Parathyroid adenoma (tissue), 2 donors: ENCODE data around the gene CLEC16A.

Source experiments
- H2AFZ ChIP-seq: fragments of 300-600 bp; sonication (generic); one replicate; pipeline ENCODE4 v1.7.0; 2017; ENCODE audit warnings: antibody characterized with exemption, mild to moderate bottlenecking
- H3K27ac ChIP-seq: fragments of 300-600 bp; sonication (generic); one replicate; pipeline ENCODE4 v1.7.0; 2017
- H3K27me3 ChIP-seq: fragments of 300-600 bp; sonication (generic); one replicate; pipeline ENCODE4 v1.7.0; 2017; ENCODE audit warnings: low read length; ENCODE audit not compliant: control insufficient read depth, insufficient read depth
- H3K36me3 ChIP-seq: fragments of 300-600 bp; sonication (generic); one replicate; pipeline ENCODE4 v1.7.0; 2017; ENCODE audit warnings: low read length; ENCODE audit not compliant: control insufficient read depth, insufficient read depth
- H3K4me1 ChIP-seq: fragments of 300-600 bp; sonication (generic); one replicate; pipeline ENCODE4 v1.7.0; 2017; ENCODE audit warnings: control low read depth
- H3K4me2 ChIP-seq: fragments of 300-600 bp; sonication (generic); one replicate; pipeline ENCODE4 v1.7.0; 2017; ENCODE audit warnings: low read length
- H3K4me3 ChIP-seq: fragments of 300-600 bp; sonication (generic); one replicate; pipeline ENCODE4 v1.7.0; 2017; ENCODE audit warnings: low read depth, low read length
- H3K79me2 ChIP-seq: fragments of 300-600 bp; sonication (generic); one replicate; pipeline ENCODE4 v1.7.0; 2017; ENCODE audit warnings: control low read depth
- H3K9ac ChIP-seq: fragments of 300-600 bp; sonication (generic); one replicate; pipeline ENCODE4 v1.7.0; 2017; ENCODE audit warnings: mild to moderate bottlenecking
- H3K9me3 ChIP-seq: fragments of 300-600 bp; sonication (generic); one replicate; pipeline ENCODE4 v1.7.0; 2017; ENCODE audit warnings: low read length; ENCODE audit not compliant: control insufficient read depth
- CTCF ChIP-seq: fragments of 300-600 bp; sonication (generic); IDR thresholded peaks from one replicate; pipeline ENCODE4 v1.7.0; 2017; ENCODE audit warnings: antibody characterized with exemption, mild to moderate bottlenecking
- donor health status: primary hyperparathyroidism.

Gene CLEC16A

GRCh38 chr16:11051430-11051829, 107.1 kb downstream of the CLEC16A start:
- Histone ChIP-seq H2AFZ (no peak overlapping the region), H3K4me1 (no peaks in the 10 kb centered on the region), H3K4me2 (no peak overlapping the region), H3K36me3 (no peaks in the 10 kb centered on the region), H3K27me3 (no peaks in the 10 kb centered on the region), H3K9me3 (no peaks in the 10 kb centered on the region), H3K79me2 (no peaks in the 10 kb centered on the region), H3K9ac (no peak overlapping the region), H3K4me3 (no peak overlapping the region), H3K27ac (no peak overlapping the region)
- no peak for TF ChIP-seq CTCF

- no peak overlapping the region for H3K4me2 ChIP-seq
- H3K27ac ChIP-seq = no peak overlapping the region
- H3K36me3 ChIP-seq = no peaks in the 10 kb centered on the region
- no peak for TF ChIP-seq CTCF
- H3K9me3 ChIP-seq = no peaks in the 10 kb centered on the region
- no peak overlapping the region for H2AFZ ChIP-seq
- no peaks in the 10 kb centered on the region for H3K4me1 ChIP-seq
- no peak overlapping the region for H3K9ac ChIP-seq
- H3K4me3 ChIP-seq = no peak overlapping the region
- H3K27me3 ChIP-seq = no peaks in the 10 kb centered on the region
- no peaks in the 10 kb centered on the region for H3K79me2 ChIP-seq
These were observed 107.8 kb downstream of the CLEC16A start for GRCh38 chr16:11051879-11052808.

GRCh38 chr16:11053916-11054460, 109.6 kb downstream of the CLEC16A start:
- Histone ChIP-seq H3K4me3 (no peak overlapping the region), H3K4me1 (no peaks in the 10 kb centered on the region), H3K79me2 (no peaks in the 10 kb centered on the region), H3K9ac (no peak overlapping the region), H2AFZ (no peak overlapping the region), H3K36me3 (no peaks in the 10 kb centered on the region), H3K4me2 (no peak overlapping the region), H3K27ac (no peak overlapping the region), H3K27me3 (no peaks in the 10 kb centered on the region), H3K9me3 (no peaks in the 10 kb centered on the region)
- TF ChIP-seq CTCF = no peak

GRCh38 chr16:11056090-11056992, 112.0 kb downstream of the CLEC16A start:
- Histone ChIP-seq H3K27ac (no peak overlapping the region), H3K79me2 (no peaks in the 10 kb centered on the region), H3K9ac (no peak overlapping the region), H3K4me2 (no peak overlapping the region), H3K27me3 (no peaks in the 10 kb centered on the region), H2AFZ (no peak overlapping the region), H3K36me3 (no peaks in the 10 kb centered on the region), H3K4me1 (no peaks in the 10 kb centered on the region), H3K4me3 (no peak overlapping the region), H3K9me3 (no peaks in the 10 kb centered on the region)
- no peak for TF ChIP-seq CTCF
